ENCODE measurements around the gene LDHD.

LDHD gene

DNA sequence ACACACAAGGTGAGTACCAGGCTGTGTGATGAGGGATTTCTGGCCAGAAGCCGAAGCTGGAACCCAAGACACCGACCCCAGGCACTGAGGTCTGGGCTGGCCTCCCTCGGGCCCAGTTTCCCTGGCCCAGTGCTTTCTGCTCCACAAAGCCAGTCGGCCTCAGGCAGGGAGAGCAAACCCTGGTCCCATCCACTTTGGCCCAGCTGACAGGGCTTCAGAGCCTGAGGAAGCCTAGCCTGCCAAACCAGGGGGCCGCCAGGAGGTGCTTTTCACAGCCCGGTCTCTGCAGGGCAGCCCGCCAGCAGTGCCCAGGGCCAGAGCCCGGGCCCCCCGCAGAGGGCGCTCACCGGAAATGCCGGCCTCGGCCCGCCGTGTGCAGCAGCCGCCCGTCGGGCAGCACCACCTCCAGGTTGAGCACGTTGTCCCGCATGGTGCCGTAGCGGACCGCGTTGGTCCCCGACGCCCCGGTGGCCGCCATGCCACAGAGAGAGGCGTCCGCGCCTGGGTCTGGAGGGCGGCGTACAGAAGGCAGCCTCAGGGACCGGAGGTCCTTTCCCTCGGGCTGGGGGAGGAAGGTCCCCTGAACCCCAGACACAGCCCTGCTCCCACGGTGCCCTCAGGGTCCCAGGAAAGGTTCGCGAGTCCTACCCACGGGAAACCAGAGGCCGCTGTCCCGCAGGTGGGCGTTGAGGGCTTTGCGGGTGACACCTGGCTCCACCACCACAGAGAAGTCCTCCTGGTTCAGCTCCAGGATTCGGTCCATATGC, 2.2 kb downstream of the LDHD start:
- no peak for DNase-seq (ENCODE audit: low read depth)

DNA sequence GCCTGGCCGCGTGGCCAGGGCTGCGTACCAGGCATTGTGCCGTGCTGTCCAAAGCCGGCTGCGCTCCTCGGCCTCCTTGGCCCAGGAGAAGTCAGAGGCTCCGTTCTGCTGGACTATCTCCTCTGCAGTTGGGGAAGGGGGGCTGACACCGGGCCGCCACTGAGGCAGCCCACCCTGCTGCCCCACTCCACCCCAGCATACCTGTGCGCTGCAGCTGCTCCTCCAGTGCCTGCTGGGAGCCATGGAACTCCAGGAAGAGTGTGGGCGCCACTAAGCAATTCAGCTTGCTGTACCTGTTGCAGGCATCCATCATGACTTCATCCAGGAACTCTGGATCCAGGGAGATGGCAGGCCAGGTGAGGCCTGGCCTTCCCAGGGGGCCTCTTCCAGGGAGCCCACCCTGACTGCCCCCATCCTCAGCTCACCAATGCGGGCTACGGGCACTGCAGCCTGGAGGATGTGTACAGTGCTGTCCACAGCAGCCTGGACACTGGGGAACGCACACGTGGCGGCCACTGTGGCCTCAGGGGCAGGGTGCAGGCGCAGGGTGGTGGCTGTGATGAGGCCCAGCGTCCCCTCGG, 2.9 kb downstream of the LDHD start:
- DNase-seq (ENCODE audit: low read depth) = no peak

DNA sequence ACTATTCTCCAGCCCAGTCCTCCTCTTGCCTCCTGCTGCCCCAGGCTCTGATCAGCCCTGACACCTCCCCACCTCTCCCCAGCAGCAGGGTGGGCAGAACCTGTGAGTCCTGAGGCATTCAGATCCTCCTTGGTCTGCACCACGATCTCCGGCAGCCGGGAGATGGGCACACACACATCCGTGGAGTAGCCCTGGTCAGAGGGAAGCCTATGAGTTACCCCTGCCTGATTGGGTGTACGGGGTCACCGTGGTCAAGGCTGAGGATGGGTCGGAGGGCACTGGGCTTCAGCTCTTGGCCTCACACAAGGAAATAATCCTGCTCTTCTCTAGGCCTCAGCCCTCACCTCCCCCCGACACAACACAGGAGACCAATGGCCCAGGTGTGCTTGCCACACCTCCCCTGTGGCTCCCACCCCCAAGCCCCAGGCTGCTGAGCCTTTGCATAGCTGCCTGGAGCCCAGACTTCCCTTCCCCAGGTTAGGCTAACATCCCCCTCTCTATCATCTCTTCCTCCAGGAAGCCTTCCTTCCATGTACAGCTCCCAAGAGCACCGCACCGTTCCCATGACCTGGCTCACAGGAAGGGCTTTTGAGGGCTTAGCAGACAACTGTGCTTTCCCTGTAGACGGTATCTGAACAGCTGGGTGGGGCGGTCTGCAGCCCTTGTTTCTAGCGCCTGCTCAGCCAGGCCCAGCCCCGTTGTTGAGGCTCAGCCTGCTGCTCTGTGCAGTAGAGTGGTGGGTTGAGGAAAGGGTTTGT, 3.7 kb downstream of the LDHD start:
- DNase-seq (ENCODE audit: low read depth) = no peak

DNA sequence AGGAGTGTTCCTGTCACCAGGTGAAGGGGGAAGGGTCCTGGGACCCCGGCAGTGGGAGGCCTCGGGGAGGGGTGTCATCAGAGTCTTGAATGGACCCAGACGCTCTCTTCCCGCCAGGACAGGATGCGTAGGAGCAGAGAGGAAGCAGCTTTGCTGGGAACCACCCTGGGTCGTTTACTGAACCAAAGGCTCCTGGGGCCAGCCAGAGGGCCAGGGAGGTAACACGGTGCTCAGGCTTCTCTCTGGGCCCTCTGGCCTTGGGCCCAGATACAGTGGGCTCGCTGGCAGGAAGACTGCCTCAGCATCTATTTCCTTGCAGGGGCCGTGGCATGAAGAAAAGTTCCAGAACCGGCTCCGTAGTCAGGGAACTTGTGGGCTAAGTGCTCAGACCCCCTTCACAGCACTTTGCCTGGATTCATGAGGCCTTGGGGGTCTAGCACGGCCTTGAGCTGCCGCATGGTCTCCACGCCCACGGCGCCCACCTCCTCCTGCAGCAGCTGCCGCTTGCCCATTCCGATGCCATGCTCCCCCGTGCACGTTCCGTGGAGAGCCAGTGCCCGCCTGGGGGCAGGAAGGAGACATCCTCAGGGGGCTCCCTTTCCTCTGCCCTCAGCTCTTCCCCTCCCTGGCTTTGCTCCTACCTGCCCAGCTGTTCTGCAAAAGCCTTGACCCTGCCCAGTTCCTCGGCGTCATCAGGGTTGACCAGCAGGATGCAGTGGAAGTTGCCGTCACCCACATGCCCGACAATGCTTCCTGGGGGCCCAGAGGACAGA, 4.4 kb downstream of the LDHD start:
- DNase-seq (ENCODE audit: low read depth) = no peak

DNA sequence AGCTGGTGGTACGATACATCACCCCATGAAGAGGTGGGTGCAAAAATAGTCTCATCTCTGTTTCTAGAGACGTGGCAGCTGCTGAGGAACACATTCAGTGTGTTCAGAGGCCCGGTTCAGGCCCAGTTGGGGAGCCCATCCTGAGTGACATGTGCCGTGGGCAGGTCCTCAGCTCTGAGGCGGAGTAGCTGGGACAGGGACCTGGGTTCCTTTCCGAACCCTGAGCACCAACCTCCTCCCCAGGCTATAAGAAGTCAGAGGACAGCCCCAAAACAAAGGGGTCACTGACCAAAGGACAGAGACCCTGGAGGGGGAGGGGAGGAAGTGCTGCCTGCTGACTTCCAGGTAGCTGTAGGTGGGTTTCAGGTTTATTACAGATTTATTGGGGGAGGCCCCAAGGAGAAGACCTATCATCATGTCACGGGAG, 5.1 kb downstream of the LDHD start:
- no peak for DNase-seq (ENCODE audit: low read depth)

DNA sequence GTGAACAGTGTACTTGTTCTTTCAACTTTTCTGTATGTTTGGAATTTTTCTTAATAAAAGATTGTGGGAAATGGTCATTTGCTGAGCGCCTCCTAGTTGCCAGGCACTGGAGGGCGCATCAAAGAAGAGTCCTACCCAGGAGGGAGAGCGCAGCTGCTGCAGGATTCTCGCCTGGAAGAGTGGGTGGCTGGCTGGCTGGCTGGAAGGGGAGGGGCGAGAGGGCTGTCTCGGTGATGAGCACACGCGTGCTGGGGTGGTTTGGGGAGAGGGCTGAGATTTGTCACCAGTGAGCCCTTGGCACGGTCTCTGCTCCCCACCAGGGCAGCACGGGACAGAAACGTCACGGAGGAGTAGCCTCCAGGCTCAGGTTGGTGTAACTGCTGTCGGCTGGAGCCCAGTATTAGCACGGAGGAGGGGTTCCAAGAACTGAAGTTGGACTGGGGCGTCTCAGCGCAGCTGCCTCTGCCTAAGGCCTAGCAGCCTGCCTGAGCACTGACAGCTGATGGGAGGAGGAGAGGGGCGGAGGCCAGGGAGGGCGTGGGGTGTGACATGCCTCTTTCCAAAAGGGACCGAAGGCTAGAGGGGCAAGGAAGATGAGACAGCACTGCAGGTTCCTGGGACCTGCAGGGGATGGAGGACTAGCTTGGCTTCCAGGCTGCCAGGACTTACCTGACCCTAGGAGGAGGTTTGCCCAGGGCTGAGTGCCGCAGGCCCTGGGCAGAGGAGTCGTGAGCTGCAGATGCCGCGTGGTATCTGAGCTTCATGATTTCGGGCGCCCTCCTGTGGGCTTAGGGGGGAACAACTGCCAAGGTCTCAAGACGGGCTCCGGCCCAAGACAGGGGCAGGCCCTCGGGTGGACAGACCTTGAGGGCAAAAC, 5.7 kb downstream of the LDHD start:
- DNase-seq (ENCODE audit: low read depth) = peak; percentile 66

DNA sequence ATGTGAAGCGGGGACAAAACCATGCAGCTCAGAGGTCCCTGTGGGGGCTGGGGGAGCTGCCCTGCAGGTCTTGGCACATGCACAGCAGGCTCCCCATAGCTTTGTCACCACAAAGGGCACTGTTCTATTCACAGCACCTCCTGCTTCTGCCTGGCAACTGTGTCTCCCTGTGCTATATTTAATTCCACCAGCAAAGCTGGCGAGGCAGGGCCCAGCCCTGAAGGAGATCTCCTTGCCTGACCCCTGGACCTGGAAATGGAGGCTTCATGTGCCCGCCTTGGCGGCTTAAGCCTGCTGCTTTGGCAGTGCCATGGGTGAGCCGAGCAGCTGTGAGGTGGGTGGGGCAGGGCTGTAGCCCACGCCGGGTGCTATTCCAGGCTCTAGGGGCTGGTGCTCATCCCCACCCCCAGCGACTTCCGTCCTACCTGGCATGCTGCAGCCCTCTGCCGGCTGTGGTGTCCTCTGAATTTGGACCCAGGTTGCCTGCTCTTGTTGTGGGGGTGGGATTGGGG, 6.8 kb downstream of the LDHD start:
- DNase-seq (ENCODE audit: low read depth) = no peak

DNA sequence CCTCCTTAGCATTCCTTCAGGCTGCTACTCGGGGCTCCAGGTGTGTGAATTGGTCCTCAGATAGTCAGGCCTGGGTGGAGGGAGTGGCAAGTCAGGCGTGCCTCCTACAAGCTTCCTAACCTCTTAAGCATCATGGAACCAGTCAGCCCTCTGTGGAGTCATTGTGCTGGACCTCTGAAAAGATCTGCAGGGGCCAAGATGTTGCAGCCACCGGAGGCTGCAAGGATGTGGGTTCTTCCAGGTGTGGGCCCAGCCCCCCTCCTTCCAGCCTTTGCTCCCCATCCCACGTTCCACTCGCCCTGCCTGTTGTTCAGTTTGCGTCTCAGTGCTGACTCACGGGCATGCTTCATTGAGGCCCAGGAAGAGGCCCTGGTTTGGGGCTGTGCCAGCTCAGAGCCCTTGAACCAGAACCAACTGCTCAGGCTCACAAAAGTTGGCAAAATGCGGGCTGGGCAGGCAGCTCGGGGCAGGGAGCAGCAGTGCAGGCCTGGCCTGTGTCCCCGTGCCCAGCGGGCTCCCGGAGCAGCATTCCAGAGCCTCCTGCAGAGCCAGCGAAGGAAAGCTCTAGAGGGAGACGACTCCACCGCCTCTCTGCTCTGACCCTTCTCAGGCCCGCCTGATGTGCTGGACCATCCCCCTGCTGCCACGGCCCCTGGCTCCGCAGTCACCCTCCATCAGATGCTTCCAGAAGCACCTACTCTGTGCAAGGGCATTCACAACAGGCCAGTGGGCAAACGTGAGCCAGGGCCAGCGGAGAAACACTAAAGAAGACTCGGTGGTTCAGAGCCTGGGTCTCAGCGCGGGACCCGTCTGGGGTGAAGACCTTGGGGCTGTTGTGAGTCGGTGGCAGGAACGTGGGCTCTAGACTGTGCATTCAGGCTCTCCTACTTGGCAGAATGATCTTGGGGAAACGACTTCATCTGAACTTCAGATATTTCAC, 7.5 kb downstream of the LDHD start:
- DNase-seq (ENCODE audit: low read depth) = peak; percentile 54

DNA sequence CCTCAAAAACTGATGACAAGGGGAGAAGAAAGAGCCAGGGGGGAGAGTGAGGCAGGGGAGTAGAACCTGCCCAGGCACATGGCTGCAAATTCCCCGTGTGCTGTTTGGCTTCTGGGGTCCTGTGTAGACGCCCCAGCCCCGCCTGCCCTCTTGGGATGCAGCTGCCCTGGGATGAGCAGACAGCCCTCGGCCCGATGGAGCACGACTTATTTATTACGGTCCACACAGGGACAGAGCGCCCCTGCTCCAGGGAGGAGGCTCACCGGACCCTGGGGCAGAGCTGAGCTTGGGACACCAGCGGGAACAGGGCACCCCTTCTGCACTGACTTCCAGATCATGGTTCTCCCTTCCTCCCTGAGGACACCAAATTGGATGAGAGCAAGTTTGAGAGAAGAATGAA, 9.1 kb downstream of the LDHD start:
- no peak for DNase-seq (ENCODE audit: low read depth)

DNA sequence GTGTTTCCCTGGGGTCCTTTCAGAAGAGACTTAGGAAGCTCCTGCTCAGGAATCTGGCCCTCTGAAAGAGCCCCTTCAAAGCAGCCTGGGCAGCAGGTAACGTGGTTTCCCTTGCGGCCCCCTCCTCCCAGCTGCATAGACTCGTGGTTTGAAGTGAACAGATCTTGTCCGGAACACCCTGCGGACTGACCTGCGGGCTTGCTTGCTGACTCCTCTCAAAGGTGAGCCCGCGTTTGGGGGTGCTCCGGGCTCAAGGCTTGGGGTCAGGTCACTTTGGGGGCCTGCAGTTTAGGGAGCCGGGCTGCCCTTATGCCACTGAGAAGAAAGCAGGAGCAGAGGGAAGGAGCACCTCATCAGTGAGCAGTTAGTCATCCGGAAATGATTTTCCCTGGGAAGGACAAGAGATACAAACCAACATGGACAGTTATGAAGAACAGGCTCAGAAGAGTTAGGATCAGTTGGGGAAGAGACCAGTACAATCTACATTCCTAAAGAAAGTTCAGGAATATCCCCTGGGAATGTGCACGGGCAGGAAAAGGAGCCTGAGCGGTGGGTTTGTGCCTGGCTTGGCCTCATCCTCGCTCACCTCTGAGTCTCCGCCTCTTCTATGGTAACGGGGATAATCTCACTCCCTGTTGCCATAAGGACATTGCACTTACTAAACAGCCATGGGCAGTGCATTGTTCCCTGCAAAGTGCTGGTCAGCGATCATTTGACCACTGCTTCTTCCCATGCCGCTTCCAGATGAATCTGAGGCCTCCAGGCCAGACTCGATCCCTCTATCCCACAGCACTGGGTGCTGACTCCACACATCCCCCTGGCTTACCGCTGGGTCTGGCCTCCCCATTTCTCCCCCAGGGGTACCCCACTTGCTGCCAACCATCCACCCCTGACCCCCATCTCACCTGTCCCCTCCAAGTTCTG, 10.0 kb downstream of the LDHD start:
- DNase-seq (ENCODE audit: low read depth) = no peak

DNA sequence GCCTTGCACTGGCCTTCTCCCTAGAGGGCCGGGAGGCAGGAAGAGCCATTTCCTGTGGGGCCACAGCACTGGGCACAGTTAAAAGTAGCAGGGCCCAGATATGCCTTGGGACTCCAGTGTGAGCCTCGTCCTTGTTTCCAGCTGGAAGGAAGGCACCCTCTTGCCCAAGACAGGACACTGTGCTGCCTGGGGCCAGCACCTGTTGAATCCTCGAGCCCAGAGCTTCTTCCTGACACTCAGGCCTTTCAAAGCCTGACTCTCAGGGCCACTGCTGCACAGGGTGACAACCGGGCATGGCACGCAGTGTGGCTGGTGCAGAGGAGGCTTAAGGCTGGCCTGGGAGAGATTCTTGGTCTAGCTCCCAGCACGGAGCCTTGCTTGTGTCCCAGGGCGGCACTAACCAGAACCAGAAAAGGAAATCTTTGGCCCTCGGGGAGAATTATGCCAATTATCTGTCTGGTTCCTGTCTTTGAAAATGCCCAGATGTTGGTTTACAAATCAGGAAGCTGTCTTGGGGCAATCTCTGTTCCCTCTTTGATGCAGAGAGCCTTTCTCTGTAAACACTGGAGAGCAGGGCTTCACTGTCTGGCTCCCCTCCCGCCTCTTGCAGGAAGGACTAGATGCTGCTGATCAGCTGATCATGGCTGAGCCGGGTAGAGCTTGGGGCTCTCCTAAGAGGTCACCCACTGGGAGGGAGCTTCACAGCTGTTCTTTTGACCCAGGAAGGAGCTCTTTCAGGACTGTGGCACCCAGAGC, 11.1 kb downstream of the LDHD start:
- no peak for DNase-seq (ENCODE audit: low read depth)

DNA sequence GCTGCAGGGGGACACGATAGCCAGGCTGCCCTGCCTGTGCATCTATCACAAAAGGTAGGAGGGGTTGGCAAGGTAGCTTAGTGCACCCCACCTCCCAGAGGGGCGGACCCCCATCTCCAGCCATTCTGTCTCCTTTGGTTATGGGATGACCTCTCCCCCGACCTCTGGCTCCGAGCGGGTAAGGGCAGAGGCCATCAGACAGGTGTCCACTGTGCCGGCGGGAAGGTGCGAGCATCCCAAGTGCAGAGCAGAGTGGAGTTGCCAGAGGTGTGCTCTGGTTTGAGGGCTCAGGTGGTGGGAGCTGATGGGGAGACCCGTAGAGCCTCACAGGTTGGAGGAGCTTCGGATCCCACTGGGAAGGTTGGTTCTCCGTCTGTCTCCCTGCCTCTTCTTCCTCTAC, 11.7 kb downstream of the LDHD start:
- no peak for DNase-seq (ENCODE audit: low read depth)

DNA sequence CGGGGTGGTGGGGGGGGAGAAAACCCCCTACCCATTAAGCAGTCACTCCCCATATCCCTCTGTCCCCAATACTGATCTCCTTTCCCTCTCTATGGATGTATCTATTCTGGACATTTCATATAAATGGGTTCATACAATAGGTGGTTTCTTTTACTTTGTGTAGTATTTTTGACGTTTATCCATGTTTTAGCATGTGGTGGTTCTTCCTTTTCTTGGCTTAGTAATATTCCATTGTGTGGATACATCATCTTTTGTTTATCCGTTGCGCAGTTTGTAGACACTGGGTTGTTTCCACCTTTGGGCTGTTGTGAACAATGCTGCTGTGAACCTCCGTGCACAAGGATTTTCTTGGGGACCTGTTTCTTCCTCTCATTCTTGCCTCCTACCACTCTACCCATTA, 12.6 kb downstream of the LDHD start:
- no peak for DNase-seq (ENCODE audit: low read depth)

DNA sequence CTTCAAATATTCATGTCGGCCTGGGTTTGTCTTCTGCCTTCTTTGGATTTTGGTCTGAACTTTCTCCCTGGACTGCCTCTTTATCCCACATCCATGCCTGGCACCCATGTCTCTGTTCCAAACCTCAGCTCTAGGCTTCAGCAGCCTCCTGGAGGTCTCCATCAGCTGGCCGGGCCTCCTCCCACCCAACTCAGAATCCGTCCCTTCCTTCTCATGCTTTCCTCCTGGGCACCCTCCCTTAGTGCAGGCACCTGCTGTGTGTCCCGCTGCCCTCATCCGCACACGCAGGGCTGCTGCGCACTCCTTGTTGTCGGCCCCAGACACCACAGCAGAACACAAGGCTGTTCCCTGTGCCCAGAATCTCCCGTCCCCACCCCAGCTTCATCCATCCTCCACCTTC, 14.0 kb downstream of the LDHD start:
- no peak for DNase-seq (ENCODE audit: low read depth)

DNA sequence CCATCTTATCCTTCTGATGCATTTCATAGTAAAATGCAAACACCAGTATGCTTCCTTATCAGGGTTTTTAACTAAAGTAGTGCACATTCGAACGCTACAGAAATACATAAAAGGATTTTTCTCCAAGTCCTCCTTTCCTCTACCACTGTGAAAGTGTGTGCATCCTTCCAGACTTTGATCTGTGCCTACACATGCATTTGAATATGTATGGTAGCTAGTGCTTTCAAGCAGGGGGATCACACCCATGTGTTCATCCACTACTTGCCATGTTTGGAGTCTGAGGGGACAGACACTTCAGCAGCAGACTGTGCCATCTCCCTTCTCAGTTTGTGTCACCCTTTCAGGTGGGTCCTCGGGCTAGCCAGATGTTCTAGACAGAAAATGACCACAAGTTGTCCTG, 14.9 kb downstream of the LDHD start:
- DNase-seq (ENCODE audit: low read depth) = no peak

DNA sequence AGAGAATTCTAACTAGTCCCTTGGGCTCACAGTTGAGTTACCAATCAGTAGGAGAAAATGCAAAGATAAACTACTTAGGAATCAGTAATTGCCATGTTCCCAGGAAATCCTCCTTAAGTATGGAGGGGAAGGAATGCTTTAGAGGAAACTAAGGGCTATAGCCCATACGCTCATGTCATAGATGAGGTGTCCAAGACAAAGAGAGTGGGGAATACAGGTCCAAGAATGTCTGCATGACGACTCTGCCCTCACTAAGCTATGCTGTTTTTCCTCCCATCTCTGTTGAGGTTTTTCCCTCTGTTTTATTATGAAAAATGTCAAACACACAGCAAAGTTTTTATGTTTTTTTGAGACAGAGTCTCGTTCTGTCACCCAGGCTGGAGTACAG, 16.0 kb downstream of the LDHD start:
- no peak for DNase-seq (ENCODE audit: low read depth)

DNA sequence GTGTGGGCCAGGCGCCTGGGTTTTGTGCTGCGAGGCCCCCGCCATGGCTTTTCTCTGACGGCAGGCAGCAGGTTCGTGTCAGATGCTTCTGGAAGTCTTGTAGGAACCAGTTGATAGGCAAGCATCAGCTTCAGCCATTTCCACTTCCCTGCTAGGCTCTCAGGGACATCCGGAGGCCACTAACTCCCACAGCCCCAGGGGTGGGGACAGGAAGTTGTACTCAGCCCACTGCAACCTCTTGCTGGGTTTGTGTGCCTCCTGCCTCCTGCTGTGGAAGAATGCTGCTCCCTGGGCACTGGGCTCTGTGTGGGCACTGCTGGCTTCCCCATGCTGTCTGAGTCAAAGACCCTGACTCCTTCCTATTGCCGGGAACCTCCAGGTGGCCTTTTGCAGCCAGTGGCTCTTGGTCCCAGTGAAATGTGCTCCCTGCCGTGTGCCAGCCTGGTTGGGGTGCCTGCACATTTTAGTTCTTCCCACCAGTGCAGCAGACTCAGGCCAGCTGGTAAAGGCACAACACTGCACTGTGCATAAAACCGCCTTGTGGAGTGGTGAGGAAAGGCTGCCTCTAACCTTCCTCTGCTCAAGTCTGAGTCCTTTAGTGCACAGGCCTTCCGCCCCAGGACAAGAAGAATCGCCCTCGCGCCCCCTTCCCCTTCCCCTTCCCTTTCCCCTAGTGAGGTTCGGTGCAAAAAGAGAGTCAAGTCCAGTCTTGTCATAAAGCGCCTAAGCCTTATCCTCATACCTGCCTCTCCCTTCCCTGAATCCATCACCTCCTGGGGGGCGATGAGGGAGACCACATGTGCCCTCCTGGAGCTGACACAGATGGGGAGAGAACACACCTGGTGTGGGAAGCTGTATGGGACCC, 16.6 kb downstream of the LDHD start:
- DNase-seq (ENCODE audit: low read depth) = no peak
